Naive thymus-derived CD8-positive, alpha-beta T cell (primary cell): ENCODE data around the gene RETREG2. TPM values are rescaled to one million over a fixed set of nuclear protein-coding genes. Genes with fewer than 3 reads are reported as not detected.

Experiments used
- ATAC-seq, 2 donors: fragments of 150-1000 bp; cut with Tn5 transposase in 1 of 2; sonication (Bioruptor Pico), chemical (Tn5 transposase) in 1 of 2; 1 replicate in 1 of 2; 2 replicates in 1 of 2; pipeline ENCODE4 v1.10.0; 2021; ENCODE audit warnings: mild to moderate bottlenecking in 2 of 2, moderate library complexity in 2 of 2
- POLR2A ChIA-PET: fragments of 350-600 bp; sonication (Branson Sonifier 250); formaldehyde crosslinking; loops from one replicate; lab custom pipeline; 2021; ENCODE audit warnings: antibody characterized with exemption; lab: Charles Lee
- DNase-seq, 10 donors: peaks; one replicate each; pipeline versions ENCODE4 v3.0.0 to v3.0.0-alpha.2; 2020 to 2022
- H3K27ac Mint-ChIP-seq, 10 donors: one replicate each; pipeline ENCODE4 v1.8.0; 2020 to 2022; ENCODE audit warnings: mild to moderate bottlenecking in 10 of 10, mixed read lengths in 10 of 10, moderate library complexity in 4 of 10, inconsistent platforms in 1 of 10
- H3K27me3 Mint-ChIP-seq, 5 donors: one replicate each; pipeline ENCODE4 v1.8.0; 2021 to 2022; ENCODE audit warnings: mixed read lengths in 5 of 5
- H3K36me3 Mint-ChIP-seq, 3 donors: one replicate each; pipeline ENCODE4 v1.8.0; 2020 to 2022; ENCODE audit warnings: mixed read lengths in 3 of 3, mild to moderate bottlenecking in 2 of 3, inconsistent platforms in 1 of 3
- H3K4me1 Mint-ChIP-seq, 4 donors: one replicate each; pipeline ENCODE4 v1.8.0; 2021 to 2022; ENCODE audit warnings: mixed read lengths in 4 of 4
- H3K4me3 Mint-ChIP-seq, 10 donors: one replicate each; pipeline ENCODE4 v1.8.0; 2020 to 2022; ENCODE audit warnings: mild to moderate bottlenecking in 10 of 10, mixed read lengths in 10 of 10, moderate library complexity in 6 of 10, inconsistent platforms in 1 of 10
- H3K9me3 Mint-ChIP-seq, 9 donors: one replicate each; pipeline ENCODE4 v1.8.0; 2020 to 2022; ENCODE audit warnings: mixed read lengths in 9 of 9, mild to moderate bottlenecking in 3 of 9, inconsistent platforms in 1 of 9, moderate library complexity in 1 of 9
- polyA plus RNA-seq, 3 donors: library from polyadenylated mRNA; unstranded; fragments of 300-500 nt; fragmentation: Illumina TruSeq; gene quantifications; one replicate each; pipeline ENCODE4 v1.2.3, GENCODE V29; 2021
- total RNA-seq, 8 experiments: library from RNA in 2 of 8; stranded (reverse) in 2 of 8; gene quantifications; one replicate each; pipeline ENCODE4 v1.2.3 and lab custom pipeline; 2021 to 2026

Gene RETREG2
- total and polyA plus RNA-seq, 5 experiments from 2014 or later: 52.0 to 113 (median 64.3) TPM

DNA sequence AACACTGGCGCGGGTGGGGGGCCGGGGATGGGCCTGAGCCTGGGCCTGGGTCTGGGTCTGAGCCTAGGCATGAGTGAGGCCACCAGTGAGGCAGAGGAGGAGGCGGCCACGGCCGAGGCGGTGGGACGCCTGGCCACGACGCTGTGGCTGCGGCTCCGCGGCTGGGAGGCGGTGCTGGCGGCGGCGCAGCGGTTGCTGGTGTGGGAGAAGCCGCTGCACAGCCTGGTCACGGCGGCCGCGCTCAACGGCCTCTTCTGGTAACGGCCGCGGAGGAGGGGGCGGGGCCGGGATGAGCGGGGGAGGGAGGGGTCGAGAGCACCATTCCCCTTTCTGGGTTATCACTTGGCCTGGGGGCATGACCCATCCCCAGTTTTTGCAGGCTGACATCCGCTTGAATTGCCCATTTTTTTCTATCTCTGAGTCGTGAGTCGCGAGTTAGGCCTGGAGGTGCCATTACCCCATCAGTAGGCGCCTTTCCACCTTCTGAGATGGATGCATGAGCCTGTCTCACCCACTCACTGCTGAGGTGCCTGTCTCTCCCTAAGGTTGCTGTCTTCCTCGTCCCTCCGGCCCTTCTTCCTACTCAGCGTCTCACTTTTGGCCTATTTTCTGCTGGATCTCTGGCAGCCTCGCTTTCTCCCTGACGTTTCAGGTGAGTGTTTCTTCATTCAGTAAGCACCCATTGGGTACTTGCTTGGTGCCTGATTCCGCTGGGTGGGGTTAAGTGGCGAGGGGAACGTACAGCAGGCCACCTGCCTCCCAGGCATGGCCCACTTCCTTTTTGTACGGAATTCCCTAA is 501 bp downstream of the RETREG2 start:
- Mint-ChIP-seq H3K4me1 (peaks cover 47 to 85% (median 76%) of the 10 kb centered on the region in 4 donors), H3K27me3 (no peaks in the 10 kb centered on the region), H3K27ac (peak overlapping the region; percentile 88 to 97 (median 91)), H3K36me3 (peaks cover 5 to 47% (median 16%) of the 10 kb centered on the region in 3 donors), H3K4me3 (peak overlapping the region; percentile 77 to 97 (median 94)), H3K9me3 (no peaks in the 10 kb centered on the region)
- peak; percentile 1 to 15 for ATAC-seq
- peak in 7 of 10 donors; percentile 33 to 56 (median 39) for DNase-seq
- POLR2A ChIA-PET: interaction anchor here (0.7 to 18.9 kb wide), 7 partner anchors 11 to 210 kb away, joined by 3 to 674 read pairs (median 17); partner anchors contain the start of genes ABCB6, ANKZF1, ATG9A and DNPEP

DNA sequence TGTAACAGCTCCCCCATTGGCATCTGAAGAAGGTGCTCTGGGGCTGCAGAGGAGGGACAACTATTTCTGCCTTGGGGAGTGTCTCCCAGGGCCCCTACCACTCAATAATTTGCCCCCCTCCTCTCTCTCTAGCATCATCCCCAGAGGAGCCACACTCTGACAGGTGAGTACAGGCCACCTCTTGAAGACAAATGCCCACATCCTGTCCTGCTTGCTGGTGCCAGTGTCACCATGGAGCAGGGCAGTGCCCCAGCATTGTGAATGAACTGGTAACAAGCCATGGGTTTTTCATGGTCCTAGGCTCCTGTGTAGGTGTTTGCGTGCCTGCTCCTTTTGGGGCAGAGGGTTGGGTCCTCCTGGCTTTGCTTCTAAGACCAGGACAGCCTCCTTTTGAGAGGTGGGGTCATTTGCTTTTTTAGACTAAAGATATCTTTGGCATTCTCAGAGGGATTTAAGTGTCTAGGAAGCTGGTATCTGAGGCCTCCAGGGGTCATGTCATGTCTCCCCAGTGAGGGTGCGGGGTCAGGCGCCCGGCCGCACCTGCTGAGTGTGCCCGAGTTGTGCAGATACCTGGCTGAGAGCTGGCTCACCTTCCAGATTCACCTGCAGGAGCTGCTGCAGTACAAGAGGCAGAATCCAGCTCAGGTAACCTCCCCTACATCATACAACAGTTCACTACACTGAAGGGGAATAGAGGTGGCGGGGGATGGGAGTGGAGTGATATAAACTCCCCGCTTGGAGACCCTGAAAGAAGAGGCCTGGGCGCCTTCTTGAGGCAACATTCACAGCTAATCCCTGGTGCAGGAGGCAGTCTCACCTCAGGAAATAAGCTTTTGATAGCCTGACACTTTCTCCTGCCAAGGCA is 1.8 kb downstream of the RETREG2 start:
- no peaks in the 10 kb centered on the region for H3K27me3 Mint-ChIP-seq
- DNase-seq (no peak), ATAC-seq (no peak)
- no peaks in the 10 kb centered on the region for H3K9me3 Mint-ChIP-seq
- peak overlapping the region; percentile 77 to 97 (median 94) for H3K4me3 Mint-ChIP-seq
- peaks cover 38 to 75% (median 70%) of the 10 kb centered on the region in 4 donors for H3K4me1 Mint-ChIP-seq
- POLR2A ChIA-PET: interaction anchor here (0.6 to 18.9 kb wide), 7 partner anchors 8 to 887 kb away, joined by 3 to 674 read pairs (median 9); partner anchors contain the start of gene ZFAND2B
- H3K27ac Mint-ChIP-seq: peak overlapping the region in 7 of 10 donors; percentile 2 to 91 (median 84)
- peaks cover 0 to 46% (median 11%) of the 10 kb centered on the region in 3 donors for H3K36me3 Mint-ChIP-seq

DNA sequence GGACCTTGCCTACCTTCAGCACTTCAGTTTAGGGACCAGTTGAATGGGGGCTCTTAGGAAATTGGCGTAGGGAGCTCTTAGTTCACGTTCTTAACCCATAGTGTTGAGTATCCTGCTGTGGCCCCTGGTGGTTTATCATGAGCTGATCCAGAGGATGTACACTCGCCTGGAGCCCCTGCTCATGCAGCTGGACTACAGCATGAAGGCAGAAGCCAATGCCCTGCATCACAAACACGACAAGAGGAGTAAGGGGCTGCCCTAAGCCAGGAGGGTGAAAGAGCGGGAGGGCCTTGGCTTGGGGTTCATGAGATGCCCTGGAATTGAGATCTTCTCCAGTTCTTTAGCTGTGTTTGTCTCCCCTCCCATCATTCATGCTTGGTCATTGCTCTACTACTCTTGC is 2.9 kb downstream of the RETREG2 start:
- no peaks in the 10 kb centered on the region for H3K9me3 Mint-ChIP-seq
- peak overlapping the region in 9 of 10 donors; percentile 16 to 84 (median 64) for H3K27ac Mint-ChIP-seq
- peaks cover 0 to 54% (median 16%) of the 10 kb centered on the region in 3 donors for H3K36me3 Mint-ChIP-seq
- POLR2A ChIA-PET: interaction anchor here (0.7 to 18.9 kb wide), 6 partner anchors 9 to 80 kb away, joined by 3 to 674 read pairs (median 6); partner anchors contain the start of genes ANKZF1, ATG9A, NHEJ1 and ZFAND2B
- H3K27me3 Mint-ChIP-seq: no peaks in the 10 kb centered on the region
- H3K4me1 Mint-ChIP-seq: peaks cover 37 to 64% (median 59%) of the 10 kb centered on the region in 4 donors
- H3K4me3 Mint-ChIP-seq: peak overlapping the region in 5 of 10 donors; percentile 23 to 97 (median 54)
- DNase-seq: no peak
- no peak for ATAC-seq

DNA sequence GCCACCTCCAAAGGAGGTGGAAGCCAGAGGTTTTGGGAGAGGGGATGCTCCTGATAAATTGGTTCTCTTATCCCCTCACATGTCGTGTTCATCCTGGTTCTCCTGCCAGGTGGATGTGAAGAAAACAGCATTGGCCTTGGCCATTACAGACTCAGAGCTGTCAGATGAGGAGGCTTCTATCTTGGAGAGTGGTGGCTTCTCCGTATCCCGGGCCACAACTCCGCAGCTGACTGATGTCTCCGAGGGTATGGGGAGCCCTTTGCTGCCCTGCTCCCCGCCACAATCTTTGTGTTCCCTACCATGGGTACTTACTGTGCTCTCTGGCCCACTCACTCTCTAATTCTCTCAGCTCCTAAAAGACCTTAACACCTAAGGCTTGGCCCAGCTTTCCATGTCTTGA is 3.5 kb downstream of the RETREG2 start:
- Mint-ChIP-seq H3K27me3 (no peaks in the 10 kb centered on the region), H3K4me3 (peak overlapping the region in 5 of 10 donors; percentile 25 to 97 (median 53)), H3K4me1 (peaks cover 37 to 62% (median 57%) of the 10 kb centered on the region in 4 donors), H3K27ac (peak overlapping the region; percentile 28 to 89 (median 68)), H3K9me3 (no peaks in the 10 kb centered on the region), H3K36me3 (peaks cover 0 to 57% (median 16%) of the 10 kb centered on the region in 3 donors)
- POLR2A ChIA-PET: interaction anchor here (0.5 to 18.9 kb wide), 7 partner anchors 10 to 79 kb away, joined by 3 to 674 read pairs (median 3); partner anchors contain the start of genes ANKZF1, ATG9A, NHEJ1 and ZFAND2B
- no peak for DNase-seq
- no peak for ATAC-seq

DNA sequence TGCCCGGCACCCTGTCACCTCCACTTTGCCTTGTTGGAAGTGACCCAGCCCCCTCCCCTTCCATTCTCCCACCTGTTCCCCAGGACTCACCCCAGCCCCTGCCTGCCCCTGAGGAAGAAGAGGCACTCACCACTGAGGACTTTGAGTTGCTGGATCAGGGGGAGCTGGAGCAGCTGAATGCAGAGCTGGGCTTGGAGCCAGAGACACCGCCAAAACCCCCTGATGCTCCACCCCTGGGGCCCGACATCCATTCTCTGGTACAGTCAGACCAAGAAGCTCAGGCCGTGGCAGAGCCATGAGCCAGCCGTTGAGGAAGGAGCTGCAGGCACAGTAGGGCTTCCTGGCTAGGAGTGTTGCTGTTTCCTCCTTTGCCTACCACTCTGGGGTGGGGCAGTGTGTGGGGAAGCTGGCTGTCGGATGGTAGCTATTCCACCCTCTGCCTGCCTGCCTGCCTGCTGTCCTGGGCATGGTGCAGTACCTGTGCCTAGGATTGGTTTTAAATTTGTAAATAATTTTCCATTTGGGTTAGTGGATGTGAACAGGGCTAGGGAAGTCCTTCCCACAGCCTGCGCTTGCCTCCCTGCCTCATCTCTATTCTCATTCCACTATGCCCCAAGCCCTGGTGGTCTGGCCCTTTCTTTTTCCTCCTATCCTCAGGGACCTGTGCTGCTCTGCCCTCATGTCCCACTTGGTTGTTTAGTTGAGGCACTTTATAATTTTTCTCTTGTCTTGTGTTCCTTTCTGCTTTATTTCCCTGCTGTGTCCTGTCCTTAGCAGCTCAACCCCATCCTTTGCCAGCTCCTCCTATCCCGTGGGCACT is 4.5 kb downstream of the RETREG2 start:
- peaks cover 37 to 62% (median 58%) of the 10 kb centered on the region in 4 donors for H3K4me1 Mint-ChIP-seq
- DNase-seq (no peak), ATAC-seq (no peak)

DNA sequence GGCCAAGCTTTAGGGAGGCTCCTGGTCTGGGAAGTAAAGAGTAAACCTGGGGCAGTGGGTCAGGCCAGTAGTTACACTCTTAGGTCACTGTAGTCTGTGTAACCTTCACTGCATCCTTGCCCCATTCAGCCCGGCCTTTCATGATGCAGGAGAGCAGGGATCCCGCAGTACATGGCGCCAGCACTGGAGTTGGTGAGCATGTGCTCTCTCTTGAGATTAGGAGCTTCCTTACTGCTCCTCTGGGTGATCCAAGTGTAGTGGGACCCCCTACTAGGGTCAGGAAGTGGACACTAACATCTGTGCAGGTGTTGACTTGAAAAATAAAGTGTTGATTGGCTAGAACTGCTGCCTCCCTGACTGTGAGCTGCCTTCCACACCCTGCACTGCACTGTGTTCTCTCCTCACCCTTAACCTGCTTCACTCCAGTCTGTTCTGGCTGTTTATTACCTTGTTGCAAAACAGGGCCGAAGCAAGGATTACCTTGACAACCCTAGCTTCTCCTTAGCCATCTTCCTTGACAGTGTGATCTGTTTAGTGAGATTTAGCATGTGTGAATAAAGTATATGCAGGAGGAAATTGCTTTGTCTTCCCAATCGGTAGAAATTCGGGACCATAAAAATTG is 5.2 kb downstream of the RETREG2 start:
- ATAC-seq (no peak), DNase-seq (no peak)
- H3K4me3 Mint-ChIP-seq: peak overlapping the region in 4 of 10 donors; percentile 13 to 70 (median 16)
- H3K4me1 Mint-ChIP-seq: peaks cover 35 to 59% (median 57%) of the 10 kb centered on the region in 4 donors
- no peaks in the 10 kb centered on the region for H3K27me3 Mint-ChIP-seq
- peaks cover 0 to 62% (median 16%) of the 10 kb centered on the region in 3 donors for H3K36me3 Mint-ChIP-seq
- H3K9me3 Mint-ChIP-seq: no peaks in the 10 kb centered on the region
- POLR2A ChIA-PET: interaction anchor here (3.3 to 18.9 kb wide), 2 partner anchors 19 to 65 kb away, joined by 9 to 674 read pairs; partner anchors contain the start of gene ZFAND2B
- H3K27ac Mint-ChIP-seq: peak overlapping the region in 9 of 10 donors; percentile 20 to 89 (median 66)

More for the DNA sequence above, 4.5 kb downstream of the RETREG2 start:
- Mint-ChIP-seq H3K27me3 (no peaks in the 10 kb centered on the region), H3K4me3 (peak overlapping the region in 6 of 10 donors; percentile 13 to 70 (median 28)), H3K9me3 (no peaks in the 10 kb centered on the region), H3K36me3 (peaks cover 0 to 62% (median 16%) of the 10 kb centered on the region in 3 donors), H3K27ac (peak overlapping the region; percentile 42 to 89 (median 76))
- POLR2A ChIA-PET: interaction anchor here (2.9 to 18.9 kb wide), 3 partner anchors 11 to 66 kb away, joined by 9 to 674 read pairs (median 13); partner anchors contain the start of gene ZFAND2B

DNA sequence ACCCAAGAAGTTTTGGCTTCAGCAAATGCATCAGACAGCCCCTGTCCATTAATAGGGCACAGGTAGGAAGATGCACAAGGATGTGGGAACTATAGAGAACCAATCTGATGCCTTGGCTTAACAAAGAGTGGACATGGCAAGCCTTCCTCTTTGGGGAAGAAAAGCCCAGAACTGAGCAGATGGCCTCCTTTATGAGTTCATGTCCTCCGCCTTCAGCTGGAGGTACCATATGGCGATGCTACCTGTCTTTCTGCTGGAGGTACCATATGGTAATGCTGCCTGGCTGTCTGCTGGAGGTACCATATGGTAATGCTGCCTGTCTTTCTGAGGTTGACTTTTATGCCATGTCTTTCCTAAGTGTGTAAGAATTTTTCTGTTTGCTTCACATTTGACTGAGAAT is 6.0 kb downstream of the RETREG2 start:
- ATAC-seq (no peak), DNase-seq (no peak)
- Mint-ChIP-seq H3K27ac (peak overlapping the region in 7 of 10 donors; percentile 5 to 73 (median 47)), H3K4me1 (peaks cover 31 to 53% (median 51%) of the 10 kb centered on the region in 4 donors), H3K9me3 (no peaks in the 10 kb centered on the region), H3K27me3 (no peaks in the 10 kb centered on the region), H3K4me3 (no peak overlapping the region), H3K36me3 (peaks cover 0 to 62% (median 16%) of the 10 kb centered on the region in 3 donors)
- POLR2A ChIA-PET: interaction anchor here (1.4 to 18.9 kb wide), 3 partner anchors 8 to 63 kb away, joined by 3 to 674 read pairs (median 4); partner anchors contain the start of gene ZFAND2B

DNA sequence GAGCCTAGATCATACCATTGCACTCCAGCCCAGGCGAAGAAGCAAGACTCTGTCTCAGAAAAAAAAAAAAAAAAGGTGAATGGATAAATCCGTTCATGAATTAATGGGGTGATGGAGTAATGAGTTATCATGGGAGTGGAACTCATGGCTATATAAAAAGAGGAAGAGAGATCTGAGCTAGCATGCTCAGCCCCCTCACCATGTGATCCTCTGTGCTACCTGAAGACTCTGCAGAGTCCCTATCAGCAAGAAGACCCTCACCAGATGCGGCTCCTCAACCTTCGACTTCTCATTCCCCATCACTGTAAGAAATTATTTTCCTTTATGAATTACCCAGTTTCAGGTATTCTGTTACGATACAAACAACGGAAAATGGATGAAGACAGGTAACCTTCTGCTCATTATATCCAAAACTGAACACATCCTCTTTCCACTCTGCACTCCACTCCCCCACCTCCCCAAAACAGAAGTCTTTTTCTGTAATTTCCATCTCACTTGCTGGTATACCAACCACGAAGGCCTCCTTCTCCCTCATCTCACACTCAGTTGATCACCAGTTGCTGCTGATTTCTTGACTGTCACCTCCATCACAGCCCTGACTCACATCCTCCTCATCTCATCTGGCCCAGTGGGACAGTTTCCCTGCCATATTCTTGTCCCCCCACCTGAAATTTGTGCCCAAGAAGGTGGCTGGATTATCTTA is 8.8 kb downstream of the RETREG2 start:
- DNase-seq (peak in 1 of 10 donors; percentile 24), ATAC-seq (no peak)
- Mint-ChIP-seq H3K4me3 (no peak overlapping the region), H3K36me3 (peaks cover 0 to 41% (median 5%) of the 10 kb centered on the region in 3 donors), H3K9me3 (no peaks in the 10 kb centered on the region), H3K27me3 (no peaks in the 10 kb centered on the region), H3K4me1 (peaks cover 15 to 26% (median 24%) of the 10 kb centered on the region in 4 donors), H3K27ac (peak overlapping the region in 9 of 10 donors; percentile 33 to 89 (median 67))
- POLR2A ChIA-PET: interaction anchor here (18.9 kb wide), 1 partner anchor 15 kb away, joined by 674 read pairs; the partner anchor contains the start of gene ZFAND2B

DNA sequence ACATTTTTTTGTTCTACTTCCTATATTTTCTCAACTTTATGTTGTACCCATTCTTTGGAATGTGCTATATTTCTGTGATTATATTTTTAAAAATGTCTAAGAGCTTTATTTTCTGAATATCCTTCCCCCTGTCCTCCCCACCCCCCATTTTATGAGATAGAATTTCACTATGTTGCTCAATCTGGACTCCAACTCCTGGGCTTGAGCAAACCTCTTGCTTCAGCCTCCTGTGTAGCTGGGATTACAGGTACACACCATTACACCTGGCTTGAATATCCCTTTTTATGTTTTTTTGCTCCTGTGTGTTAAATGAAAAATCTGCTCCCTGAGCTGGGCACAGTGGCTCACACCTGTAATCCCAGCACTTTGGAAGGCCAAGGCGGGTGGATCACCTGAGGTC is 19.3 kb downstream of the RETREG2 start:
- Mint-ChIP-seq H3K36me3 (no peaks in the 10 kb centered on the region), H3K27ac (peak overlapping the region in 2 of 10 donors; percentile 27 to 51), H3K4me1 (peaks cover 12 to 30% (median 26%) of the 10 kb centered on the region in 4 donors), H3K9me3 (peaks cover 0 to 6% (median 0%) of the 10 kb centered on the region in 9 donors), H3K27me3 (peaks cover 0 to 7% (median 0%) of the 10 kb centered on the region in 5 donors), H3K4me3 (no peak overlapping the region)
- POLR2A ChIA-PET: interaction anchor here (0.5 to 23.9 kb wide), 8 partner anchors 8 to 316 kb away, joined by 3 to 674 read pairs (median 5); partner anchors contain the start of genes CNPPD1, RETREG2, SLC23A3 and TUBA4A
- no peak for ATAC-seq
- DNase-seq: no peak

DNA sequence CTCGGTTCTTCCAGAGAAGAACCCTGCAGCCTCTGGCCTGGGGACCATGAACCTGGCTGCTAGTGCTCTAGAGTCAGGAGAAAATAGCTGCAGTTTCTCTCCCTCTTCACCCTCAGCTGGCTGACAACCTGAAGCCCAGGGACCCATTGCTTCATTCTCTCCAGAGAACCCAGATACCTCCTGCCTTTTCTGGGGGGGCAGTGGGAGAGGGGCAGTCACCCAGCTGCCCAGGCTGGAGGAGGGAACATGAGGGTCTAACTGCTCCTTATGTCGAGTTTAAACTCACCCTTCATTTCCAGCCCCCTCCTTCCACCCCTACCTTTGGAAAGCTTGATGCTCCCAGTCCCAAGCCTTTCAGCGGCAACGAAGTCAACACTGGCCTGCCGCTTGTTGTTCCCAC is 20.9 kb downstream of the RETREG2 start:
- Mint-ChIP-seq H3K36me3 (no peaks in the 10 kb centered on the region), H3K27me3 (peaks cover 0 to 7% (median 0%) of the 10 kb centered on the region in 5 donors), H3K4me1 (peaks cover 12 to 30% (median 26%) of the 10 kb centered on the region in 4 donors), H3K4me3 (peak overlapping the region; percentile 61 to 94 (median 86)), H3K27ac (peak overlapping the region in 8 of 10 donors; percentile 57 to 97 (median 85)), H3K9me3 (peaks cover 0 to 6% (median 0%) of the 10 kb centered on the region in 9 donors)
- ATAC-seq (no peak), DNase-seq (no peak)
- POLR2A ChIA-PET: interaction anchor here (0.9 to 23.9 kb wide), 4 partner anchors 8 to 21 kb away, joined by 3 to 674 read pairs (median 7); partner anchors contain the start of genes CNPPD1, RETREG2, SLC23A3 and ZFAND2B
